ENCODE data around the gene SHC2.

DNA sequence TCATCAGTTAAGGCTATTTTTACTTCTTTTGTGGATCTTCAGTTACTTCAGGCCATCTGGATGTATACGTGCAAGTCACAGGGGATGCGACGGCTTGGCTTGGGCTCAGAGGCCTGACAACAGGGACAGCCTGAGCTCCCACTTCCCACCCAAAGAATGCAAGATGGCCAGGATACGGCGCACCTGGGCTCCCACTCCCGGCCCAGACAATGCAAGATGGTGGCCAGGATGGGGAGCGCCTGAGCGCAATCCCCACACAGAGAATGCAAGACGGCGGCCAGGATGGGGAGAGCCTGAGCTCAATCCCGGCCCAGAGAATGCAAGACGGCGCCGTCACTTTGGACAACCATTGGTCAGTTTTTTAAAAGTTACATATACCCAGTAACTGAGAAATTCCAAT, 91.0 kb downstream of the SHC2 start:
- TF ChIP-seq SP1 (IDR thresholded peaks at IDR 0.05) = no peak
- TF ChIP-seq FOXA1 (IDR thresholded peaks at IDR 0.05) = no peak
- no peak for TF ChIP-seq TARDBP (IDR thresholded peaks at IDR 0.05)
- TF ChIP-seq SUZ12 (IDR thresholded peaks at IDR 0.05) = no peak
- no peak for TF ChIP-seq FOXM1 (IDR thresholded peaks at IDR 0.05; ENCODE audit: borderline replicate concordance)
- TF ChIP-seq NFRKB (IDR thresholded peaks at IDR 0.05) = no peak
- no peak for TF ChIP-seq FOXK2 (IDR thresholded peaks at IDR 0.05)
